Neural progenitor cell (in vitro differentiated cells): ENCODE measurements around the gene PAM16. TPM values are rescaled to one million over a fixed set of nuclear protein-coding genes. Genes with fewer than 3 reads are reported as not detected.

Experiments used
- DNase-seq: peaks from one replicate; pipeline ENCODE4 v3.0.0-alpha.2; 2016; ENCODE audit warnings: low spot score
- H2AFZ ChIP-seq: fragments of 200-600 bp; sonication (generic); replicated peaks from 2 replicates; pipeline ENCODE4 v1.6.1; 2016; ENCODE audit warnings: antibody characterized with exemption
- H3F3A ChIP-seq: fragments of 200-600 bp; sonication (generic); 2 replicates; pipeline ENCODE4 v1.6.1; 2016; ENCODE audit warnings: antibody characterized with exemption, low read depth
- H3K27ac ChIP-seq: fragments of 200-600 bp; sonication (generic); 2 replicates; pipeline ENCODE4 v1.5.1; 2016; ENCODE audit warnings: mild to moderate bottlenecking
- H3K27me3 ChIP-seq: fragments of 200-600 bp; sonication (generic); 2 replicates; pipeline ENCODE4 v1.6.1; 2016; ENCODE audit warnings: mild to moderate bottlenecking, moderate library complexity
- H3K36me3 ChIP-seq: fragments of 200-600 bp; sonication (generic); 2 replicates; pipeline ENCODE4 v1.5.1; 2016
- H3K4me1 ChIP-seq: fragments of 200-600 bp; sonication (generic); 2 replicates; pipeline ENCODE4 v1.6.1; 2016; ENCODE audit warnings: mixed run types
- H3K4me2 ChIP-seq: fragments of 200-600 bp; sonication (generic); 2 replicates; pipeline ENCODE4 v1.6.1; 2016
- H3K4me3 ChIP-seq: fragments of 200-600 bp; sonication (generic); 2 replicates; pipeline ENCODE4 v1.5.1; 2016
- H3K79me2 ChIP-seq: fragments of 200-600 bp; sonication (generic); 2 replicates; pipeline ENCODE4 v1.6.1; 2016; ENCODE audit warnings: low read depth
- H3K9ac ChIP-seq: fragments of 200-600 bp; sonication (generic); 2 replicates; pipeline ENCODE4 v1.6.1; 2016
- H3K9me3 ChIP-seq: fragments of 200-600 bp; sonication (generic); 2 replicates; pipeline ENCODE4 v1.5.1; 2016; ENCODE audit warnings: low read depth
- H4K20me1 ChIP-seq: fragments of 200-600 bp; sonication (generic); 2 replicates; pipeline ENCODE4 v1.6.1; 2016; ENCODE audit warnings: low read depth
- H3K27ac Mint-ChIP-seq: 3 replicates; pipeline ENCODE4 v1.8.0; 2021; ENCODE audit warnings: mixed read lengths
- H3K27me3 Mint-ChIP-seq: 2 replicates; pipeline ENCODE4 v1.8.0; 2022; ENCODE audit warnings: low read depth, mild to moderate bottlenecking, inconsistent platforms, moderate library complexity, mixed read lengths; ENCODE audit not compliant: insufficient read depth
- H3K36me3 Mint-ChIP-seq: 3 replicates; pipeline ENCODE4 v1.8.0; 2021; ENCODE audit warnings: mixed read lengths
- H3K4me1 Mint-ChIP-seq: 3 replicates; pipeline ENCODE4 v1.8.0; 2021; ENCODE audit warnings: mixed read lengths
- H3K4me3 Mint-ChIP-seq: 3 replicates; pipeline ENCODE4 v1.8.0; 2021; ENCODE audit warnings: mild to moderate bottlenecking, moderate library complexity, mixed read lengths
- H3K9me3 Mint-ChIP-seq: 3 replicates; pipeline ENCODE4 v1.8.0; 2020; ENCODE audit warnings: mixed read lengths
- CTCF ChIP-seq: fragments of 200-600 bp; sonication (generic); IDR thresholded peaks from 2 replicates; pipeline ENCODE4 v1.5.1; 2017; ENCODE audit warnings: antibody characterized with exemption, mild to moderate bottlenecking
- EZH2 ChIP-seq: fragments of 200-600 bp; sonication (generic); IDR thresholded peaks from 2 replicates; pipeline ENCODE4 v1.6.1; 2017; ENCODE audit warnings: antibody characterized with exemption, mild to moderate bottlenecking, moderate library complexity
- EZH2phosphoT487 ChIP-seq: fragments of 200-600 bp; sonication (generic); IDR thresholded peaks from 2 replicates; pipeline ENCODE4 v1.6.1; 2017; ENCODE audit warnings: antibody characterized with exemption
- total RNA-seq: library from RNA; depleted of rRNA; stranded (reverse); fragments of >200 nt; gene quantifications from 2 replicates; pipeline ENCODE4 v1.2.3, GENCODE V29; 2015; ENCODE audit warnings: low replicate concordance

PAM16 gene
- total RNA-seq, 1 donor from 2014 or later = 17.0 TPM

- H3K9me3 ChIP-seq = no peaks in the 10 kb centered on the region
- H3K9me3 Mint-ChIP-seq = no peaks in the 10 kb centered on the region
- H3K4me2 ChIP-seq = no peak overlapping the region
- no peak overlapping the region for H3K27ac ChIP-seq
- H3K4me3 Mint-ChIP-seq = no peak overlapping the region
- H3K4me1 Mint-ChIP-seq = peaks cover 32% of the 10 kb centered on the region
- no peak overlapping the region for H3K4me3 ChIP-seq
- H3F3A ChIP-seq = peaks cover 8% of the 10 kb centered on the region
- H3K79me2 ChIP-seq = no peaks in the 10 kb centered on the region
- no peaks in the 10 kb centered on the region for H4K20me1 ChIP-seq
- H3K36me3 ChIP-seq = no peaks in the 10 kb centered on the region
- no peaks in the 10 kb centered on the region for H3K36me3 Mint-ChIP-seq
- DNase-seq = no peak
- no peak overlapping the region for H3K9ac ChIP-seq
- H3K27ac Mint-ChIP-seq = peak overlapping the region; percentile 69
- no peak overlapping the region for H2AFZ ChIP-seq
- TF ChIP-seq EZH2 = no peak
- TF ChIP-seq EZH2phosphoT487 = no peak
- TF ChIP-seq CTCF = no peak
- H3K4me1 ChIP-seq = peaks cover 28% of the 10 kb centered on the region
- no peaks in the 10 kb centered on the region for H3K27me3 ChIP-seq
- H3K27me3 Mint-ChIP-seq = peaks cover 9% of the 10 kb centered on the region
Observed at GRCh38 chr16:4385789-4386450, 34.8 kb upstream of the PAM16 start.

- H3K4me2 ChIP-seq = no peak overlapping the region
- H4K20me1 ChIP-seq = no peaks in the 10 kb centered on the region
- H3K9ac ChIP-seq = no peak overlapping the region
- no peaks in the 10 kb centered on the region for H3K36me3 ChIP-seq
- H2AFZ ChIP-seq = no peak overlapping the region
- H3K9me3 ChIP-seq = no peaks in the 10 kb centered on the region
- H3K27ac ChIP-seq = no peak overlapping the region
- H3F3A ChIP-seq = peaks cover 4% of the 10 kb centered on the region
- no peaks in the 10 kb centered on the region for H3K36me3 Mint-ChIP-seq
- no peak overlapping the region for H3K27ac Mint-ChIP-seq
- no peak for DNase-seq
- peaks cover 8% of the 10 kb centered on the region for H3K27me3 Mint-ChIP-seq
- TF ChIP-seq CTCF (no peak), EZH2phosphoT487 (no peak), EZH2 (no peak)
- H3K4me3 Mint-ChIP-seq = no peak overlapping the region
- no peaks in the 10 kb centered on the region for H3K27me3 ChIP-seq
- peaks cover 21% of the 10 kb centered on the region for H3K4me1 ChIP-seq
- no peak overlapping the region for H3K4me3 ChIP-seq
- peaks cover 29% of the 10 kb centered on the region for H3K4me1 Mint-ChIP-seq
- H3K79me2 ChIP-seq = no peaks in the 10 kb centered on the region
- no peaks in the 10 kb centered on the region for H3K9me3 Mint-ChIP-seq
Observed at GRCh38 chr16:4385066-4385788, 34.1 kb upstream of the PAM16 start.

- H3K4me1 Mint-ChIP-seq = peaks cover 26% of the 10 kb centered on the region
- Histone ChIP-seq H3K4me2 (no peak overlapping the region), H3K4me1 (peaks cover 16% of the 10 kb centered on the region), H3K9me3 (no peaks in the 10 kb centered on the region), H3K27ac (no peak overlapping the region), H3K27me3 (no peaks in the 10 kb centered on the region), H3F3A (no peaks in the 10 kb centered on the region), H4K20me1 (peaks cover under 1% of the 10 kb centered on the region), H2AFZ (no peak overlapping the region), H3K79me2 (no peaks in the 10 kb centered on the region), H3K9ac (no peak overlapping the region), H3K4me3 (no peak overlapping the region), H3K36me3 (no peaks in the 10 kb centered on the region)
- H3K27ac Mint-ChIP-seq = no peak overlapping the region
- H3K27me3 Mint-ChIP-seq = peaks cover 4% of the 10 kb centered on the region
- no peak overlapping the region for H3K4me3 Mint-ChIP-seq
- H3K9me3 Mint-ChIP-seq = no peaks in the 10 kb centered on the region
- TF ChIP-seq EZH2phosphoT487 (no peak), EZH2 (no peak), CTCF (no peak)
- no peak for DNase-seq
- H3K36me3 Mint-ChIP-seq = no peaks in the 10 kb centered on the region
Observed at GRCh38 chr16:4384509-4384942, 33.4 kb upstream of the PAM16 start.
